BLaER1 treated with 17β-estradiol and CSF1 and Interleukin-3, amounts not matched to agents 10 nM and 100 nM (cell line): ENCODE measurements around the gene TCP11L2.
A peak's percentile ranks its signal among the peaks of the same experiment; 100 is the strongest.

Source experiments
- H3K27ac ChIP-seq, 11 experiments: shearing (Covaris generic); formaldehyde crosslinking; 2 replicates each; pipeline ENCODE4 v1.8.1; 2022
- H3K27me3 ChIP-seq, 11 experiments: shearing (Covaris generic); formaldehyde crosslinking; 2 replicates each; pipeline ENCODE4 v1.8.1; 2022
- H3K36me3 ChIP-seq, 11 experiments: shearing (Covaris generic); formaldehyde crosslinking; 2 replicates each; pipeline ENCODE4 v1.8.1; 2022
- H3K4me1 ChIP-seq, 10 experiments: shearing (Covaris generic); formaldehyde crosslinking; 2 replicates each; pipeline ENCODE4 v1.8.1; 2022
- H3K4me2 ChIP-seq, 11 experiments: shearing (Covaris generic); formaldehyde crosslinking; 2 replicates each; pipeline ENCODE4 v1.8.1; 2022
- H3K4me3 ChIP-seq, 10 experiments: shearing (Covaris generic); formaldehyde crosslinking; 2 replicates each; pipeline ENCODE4 v1.8.1; 2022
- H3K9ac ChIP-seq, 11 experiments: shearing (Covaris generic); formaldehyde crosslinking; 2 replicates each; pipeline ENCODE4 v1.8.1; 2022
- H3K9me3 ChIP-seq, 11 experiments: shearing (Covaris generic); formaldehyde crosslinking; replicated peaks in 1 of 11; 2 replicates each; pipeline ENCODE4 v1.8.1; 2022
- H4K20me1 ChIP-seq, 11 experiments: shearing (Covaris generic); formaldehyde crosslinking; 2 replicates each; pipeline ENCODE4 v1.8.1; 2022
- Cebpa-rat ChIP-seq, 11 experiments: shearing (Covaris generic); IDR thresholded peaks; 2 replicates each; pipeline ENCODE4 v1.8.1; 2022

TCP11L2 gene

DNA sequence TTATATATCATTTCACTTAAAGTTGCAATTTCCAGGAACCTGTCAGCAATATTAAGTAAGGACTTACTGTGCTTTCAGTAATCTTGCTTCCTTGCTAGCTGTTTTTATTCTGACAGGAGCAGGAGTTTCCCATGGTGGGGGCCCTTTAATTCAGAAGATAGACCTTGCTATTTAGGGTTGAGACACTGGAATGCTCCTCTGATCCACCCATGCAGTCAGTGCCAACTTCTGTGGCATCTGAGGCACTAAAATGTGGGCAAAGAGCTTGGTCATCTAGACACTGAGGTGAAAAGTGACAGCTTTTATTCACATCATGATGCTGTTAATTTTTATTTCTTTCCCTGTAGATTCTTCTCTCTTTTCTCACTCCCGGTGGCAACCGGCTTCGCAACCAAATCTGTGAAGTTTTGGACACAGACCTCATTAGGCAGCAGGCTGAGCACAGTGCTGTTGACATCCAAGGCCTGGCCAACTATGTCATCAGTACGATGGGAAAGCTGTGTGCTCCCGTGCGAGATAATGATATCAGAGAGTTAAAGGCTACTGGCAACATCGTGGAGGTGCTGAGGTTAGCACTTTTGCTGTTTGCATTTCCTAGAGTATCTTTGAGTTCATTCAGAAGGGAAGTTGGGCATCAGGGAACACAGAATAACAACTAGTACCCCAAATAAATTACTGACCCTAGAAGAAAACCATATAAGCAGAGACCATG, 18.8 kb downstream of the TCP11L2 start:
- Histone ChIP-seq H3K27ac (no peak overlapping the region), H3K4me3 (no peak overlapping the region), H3K27me3 (no peaks in the 10 kb centered on the region), H3K4me2 (no peak overlapping the region), H4K20me1 (no peaks in the 10 kb centered on the region), H3K9ac (no peak overlapping the region), H3K4me1 (peaks cover 0 to 3% (median 2%) of the 10 kb centered on the region in 10 experiments; a peak in 6 of 20 replicates), H3K36me3 (peaks cover 0 to 93% (median 44%) of the 10 kb centered on the region in 11 experiments; a peak in 12 of 22 replicates), H3K9me3 (no peaks in the 10 kb centered on the region)
- TF ChIP-seq Cebpa-rat (IDR thresholded peaks at IDR 0.05): no peak

DNA sequence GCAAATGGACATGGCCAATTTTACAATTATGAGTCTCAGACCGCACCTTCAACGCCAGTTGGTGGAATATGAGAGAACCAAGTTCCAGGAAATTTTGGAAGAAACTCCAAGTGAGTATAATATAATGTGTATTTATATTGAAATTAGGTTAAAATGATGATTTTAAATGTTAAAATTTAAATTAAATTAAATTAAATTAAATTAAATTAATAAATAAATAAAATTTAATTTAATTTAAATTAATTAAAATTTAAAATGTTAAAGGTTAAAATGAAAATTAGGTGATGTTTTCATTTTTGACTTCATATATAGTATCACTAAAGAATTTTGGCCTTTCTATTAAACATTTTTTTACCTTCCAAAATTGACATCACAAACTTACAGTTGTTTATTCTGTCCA, 21.0 kb downstream of the TCP11L2 start:
- H3K4me2 ChIP-seq: no peak overlapping the region

DNA sequence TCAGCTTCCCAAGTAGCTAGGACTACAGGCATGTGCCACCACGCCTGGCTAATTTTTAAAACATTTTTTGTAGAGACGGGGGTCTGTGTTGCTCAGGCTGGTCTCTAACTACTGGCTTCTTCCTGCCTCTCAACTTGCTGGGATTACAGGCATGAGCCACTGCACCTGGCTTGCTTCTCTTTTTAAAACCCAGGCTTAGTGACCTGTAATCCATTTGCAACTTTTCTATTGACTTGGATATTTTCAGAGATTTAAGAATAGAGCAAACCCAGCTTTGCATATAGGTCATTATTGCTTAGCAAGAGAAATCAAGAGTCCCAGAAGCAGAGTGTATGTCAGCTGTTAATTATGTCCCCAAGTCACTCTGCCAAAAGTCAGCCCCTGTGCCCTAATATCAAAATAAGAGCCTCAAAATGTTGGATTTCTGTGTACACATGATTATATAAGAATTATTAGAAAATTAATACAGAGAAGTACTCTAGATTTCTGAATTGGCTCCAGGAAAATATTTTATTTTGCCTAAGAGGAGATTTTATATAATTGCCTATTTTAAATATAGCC, 24.9 kb downstream of the TCP11L2 start:
- no peaks in the 10 kb centered on the region for H3K27me3 ChIP-seq
- peaks cover 0 to 72% (median 34%) of the 10 kb centered on the region in 11 experiments; a peak in 13 of 22 replicates for H3K36me3 ChIP-seq
- H3K4me2 ChIP-seq: no peak overlapping the region
- H3K27ac ChIP-seq: no peak overlapping the region
- peaks cover 7 to 14% (median 10%) of the 10 kb centered on the region in 11 experiments; a peak in 19 of 22 replicates for H3K9me3 ChIP-seq
- H3K9ac ChIP-seq: no peak overlapping the region
- TF ChIP-seq Cebpa-rat (IDR thresholded peaks at IDR 0.05): no peak
- H3K4me3 ChIP-seq: no peak overlapping the region
- no peaks in the 10 kb centered on the region for H4K20me1 ChIP-seq
- peaks cover 0 to 1% (median 0%) of the 10 kb centered on the region in 10 experiments; a peak in 1 of 20 replicates for H3K4me1 ChIP-seq

More for the DNA sequence above, 21.0 kb downstream of the TCP11L2 start:
- H3K4me3 ChIP-seq: no peak overlapping the region
- no peak overlapping the region for H3K9ac ChIP-seq
- H3K27ac ChIP-seq: no peak overlapping the region
- peaks cover 0 to 89% (median 38%) of the 10 kb centered on the region in 11 experiments; a peak in 12 of 22 replicates for H3K36me3 ChIP-seq
- TF ChIP-seq Cebpa-rat (IDR thresholded peaks at IDR 0.05): no peak
- no peaks in the 10 kb centered on the region for H3K4me1 ChIP-seq
- H4K20me1 ChIP-seq: no peaks in the 10 kb centered on the region
- H3K27me3 ChIP-seq: no peaks in the 10 kb centered on the region
- H3K9me3 ChIP-seq: no peaks in the 10 kb centered on the region

DNA sequence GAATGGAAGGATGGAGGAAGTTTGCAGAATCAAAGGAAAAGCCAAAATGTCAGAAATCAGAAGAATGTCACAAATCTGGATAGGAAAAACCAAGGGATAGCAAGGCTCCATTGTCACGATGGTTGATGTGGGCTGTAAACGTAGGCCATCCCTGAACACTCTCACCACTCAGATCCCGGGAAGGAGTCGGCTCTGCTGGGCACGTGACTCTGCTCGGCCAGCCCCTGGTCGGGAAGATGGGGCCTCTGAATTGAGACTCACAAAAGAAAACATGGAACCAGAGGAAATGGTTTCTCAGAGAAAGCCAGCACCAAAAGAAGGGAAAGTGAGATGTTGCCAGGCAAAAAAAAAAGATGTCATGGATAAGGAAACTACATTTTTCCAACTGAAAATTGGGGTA, 26.2 kb downstream of the TCP11L2 start:
- no peak overlapping the region for H3K4me3 ChIP-seq
- no peak for TF ChIP-seq Cebpa-rat (IDR thresholded peaks at IDR 0.05)
- H3K4me2 ChIP-seq: no peak overlapping the region
- H3K27ac ChIP-seq: no peak overlapping the region
- H3K9me3 ChIP-seq: peaks cover 10 to 20% (median 13%) of the 10 kb centered on the region in 11 experiments; a peak in 19 of 22 replicates
- peaks cover under 1 to 11% (median 4%) of the 10 kb centered on the region in 10 experiments; a peak in 13 of 20 replicates for H3K4me1 ChIP-seq
- H3K36me3 ChIP-seq: peaks cover 0 to 60% (median 25%) of the 10 kb centered on the region in 11 experiments; a peak in 12 of 22 replicates
- no peaks in the 10 kb centered on the region for H3K27me3 ChIP-seq
- no peak overlapping the region for H3K9ac ChIP-seq
- no peaks in the 10 kb centered on the region for H4K20me1 ChIP-seq

DNA sequence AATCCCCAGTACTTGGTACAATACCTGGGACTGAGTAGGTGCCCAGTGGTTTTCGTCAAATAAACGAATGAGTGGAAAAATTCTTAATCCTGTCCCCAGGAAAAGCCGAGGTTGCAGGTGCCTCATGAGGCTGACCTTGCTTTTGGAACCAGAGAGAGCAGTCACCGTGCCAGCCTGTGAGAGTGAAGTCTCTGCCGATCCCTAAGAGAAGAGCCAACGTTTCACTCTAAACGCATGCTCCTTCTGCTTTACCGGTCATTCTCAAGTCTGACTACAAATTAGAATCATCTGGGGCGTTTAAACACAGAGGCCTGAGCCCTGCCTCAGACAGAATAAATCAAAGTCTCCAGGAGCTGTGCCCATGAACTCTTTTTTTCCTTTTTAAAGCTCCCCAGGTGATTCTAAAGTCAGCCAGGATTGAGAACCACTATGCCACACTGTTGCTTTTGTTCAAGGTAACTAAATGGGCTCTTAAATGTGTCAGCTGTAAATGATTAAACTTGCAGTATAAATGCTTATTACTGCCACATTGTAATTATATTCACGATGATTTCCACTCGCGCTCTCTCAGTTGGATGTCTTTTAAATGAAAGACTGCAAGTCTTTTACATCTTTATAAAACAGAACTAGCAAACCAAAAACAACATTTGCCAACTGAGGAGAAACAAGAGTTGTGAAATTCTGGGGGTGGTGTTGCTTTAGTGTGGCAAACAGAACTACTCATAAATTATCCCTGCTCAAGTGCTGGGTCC, 26.9 kb downstream of the TCP11L2 start:
- Histone ChIP-seq H3K4me3 (no peak overlapping the region), H3K9ac (no peak overlapping the region), H3K9me3 (peaks cover 10 to 20% (median 13%) of the 10 kb centered on the region in 11 experiments; a peak in 19 of 22 replicates), H3K27me3 (no peaks in the 10 kb centered on the region), H3K4me1 (peaks cover 7 to 18% (median 10%) of the 10 kb centered on the region in 10 experiments; a peak in 19 of 20 replicates), H3K27ac (no peak overlapping the region), H4K20me1 (no peaks in the 10 kb centered on the region), H3K36me3 (peaks cover 0 to 54% (median 18%) of the 10 kb centered on the region in 11 experiments; a peak in 12 of 22 replicates), H3K4me2 (no peak overlapping the region)
- TF ChIP-seq Cebpa-rat (IDR thresholded peaks at IDR 0.05): no peak

DNA sequence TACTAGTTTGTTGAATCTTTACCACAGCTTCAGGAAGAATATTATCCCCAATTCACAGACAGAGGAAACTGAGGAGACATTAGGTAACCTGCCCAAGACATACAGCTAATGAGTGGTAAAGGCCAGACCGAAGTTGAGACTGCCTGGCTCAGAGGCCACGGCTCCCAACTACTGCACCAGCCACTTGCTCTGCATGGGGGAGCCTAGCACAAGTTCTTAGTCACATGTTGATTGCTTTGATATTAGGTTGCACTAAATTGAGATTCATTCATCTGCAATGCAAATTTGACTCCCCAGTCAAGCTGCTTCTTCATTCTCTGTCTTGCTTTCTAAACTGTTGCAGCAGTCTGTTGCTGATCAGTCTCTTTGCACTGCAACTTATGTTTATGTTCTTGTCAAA, 29.1 kb downstream of the TCP11L2 start:
- no peak for TF ChIP-seq Cebpa-rat (IDR thresholded peaks at IDR 0.05)
- Histone ChIP-seq H3K4me2 (no peak overlapping the region), H3K27me3 (no peaks in the 10 kb centered on the region)

DNA sequence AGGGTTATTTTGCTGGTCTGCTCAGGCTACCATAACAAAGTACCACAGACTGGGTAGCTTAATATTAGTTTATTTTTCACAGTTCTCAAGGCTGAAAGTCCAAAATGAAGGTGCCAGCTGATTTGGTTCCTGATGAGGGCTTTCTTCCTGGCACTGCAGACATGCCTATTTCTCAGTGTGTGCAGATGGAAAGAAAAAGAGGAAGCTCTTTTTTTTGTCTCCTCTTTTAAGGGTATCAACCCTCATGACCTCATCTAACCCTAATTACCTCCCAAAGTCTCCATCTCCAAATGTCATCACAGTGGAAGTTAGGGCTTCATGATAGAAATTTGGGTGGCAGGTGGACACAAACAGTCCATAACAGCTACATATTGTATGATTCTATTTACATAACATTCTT, 30.0 kb downstream of the TCP11L2 start:
- peaks cover 10 to 20% (median 13%) of the 10 kb centered on the region in 11 experiments; a peak in 19 of 22 replicates for H3K9me3 ChIP-seq
- no peak for TF ChIP-seq Cebpa-rat (IDR thresholded peaks at IDR 0.05)

More for the DNA sequence above, 29.1 kb downstream of the TCP11L2 start:
- Histone ChIP-seq H3K4me1 (peaks cover 7 to 19% (median 12%) of the 10 kb centered on the region in 10 experiments), H3K9me3 (peaks cover 10 to 20% (median 13%) of the 10 kb centered on the region in 11 experiments; a peak in 19 of 22 replicates), H4K20me1 (no peaks in the 10 kb centered on the region), H3K27ac (no peak overlapping the region), H3K36me3 (peaks cover 0 to 32% (median 9%) of the 10 kb centered on the region in 11 experiments; a peak in 9 of 22 replicates), H3K9ac (no peak overlapping the region), H3K4me3 (no peak overlapping the region)

DNA sequence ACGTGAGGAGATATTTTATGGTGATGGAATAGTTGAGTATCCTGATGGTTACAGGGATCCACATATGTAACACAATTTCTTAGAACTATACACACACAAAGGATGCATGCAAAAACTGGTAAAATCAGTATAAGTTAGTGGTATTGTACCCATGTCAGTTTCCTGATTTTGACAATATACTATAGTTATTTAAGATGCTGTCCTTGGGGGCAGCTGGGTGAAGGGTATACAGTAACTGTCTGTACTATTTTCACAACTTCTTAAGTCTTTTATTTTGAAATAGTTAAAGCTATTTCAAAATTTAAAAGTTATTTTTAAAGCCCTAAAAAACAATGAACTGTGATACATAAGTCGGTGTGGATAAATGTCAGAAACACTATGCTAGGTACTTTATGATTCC, 30.5 kb downstream of the TCP11L2 start:
- peak overlapping the region in 1 of 11 experiments; percentile 3; a peak in 1 of 22 replicates for H3K4me2 ChIP-seq
- TF ChIP-seq Cebpa-rat (IDR thresholded peaks at IDR 0.05): no peak
- peaks cover 7 to 23% (median 13%) of the 10 kb centered on the region in 10 experiments for H3K4me1 ChIP-seq
- no peaks in the 10 kb centered on the region for H3K27me3 ChIP-seq
- H3K9ac ChIP-seq: no peak overlapping the region
- H3K36me3 ChIP-seq: peaks cover 0 to 32% (median 9%) of the 10 kb centered on the region in 11 experiments; a peak in 9 of 22 replicates
- H3K27ac ChIP-seq: no peak overlapping the region
- no peak overlapping the region for H3K4me3 ChIP-seq
- peaks cover 10 to 20% (median 13%) of the 10 kb centered on the region in 11 experiments; a peak in 19 of 22 replicates for H3K9me3 ChIP-seq
- H4K20me1 ChIP-seq: no peaks in the 10 kb centered on the region

More for the DNA sequence above, 30.0 kb downstream of the TCP11L2 start:
- Histone ChIP-seq H3K27ac (no peak overlapping the region), H3K36me3 (peaks cover 0 to 32% (median 9%) of the 10 kb centered on the region in 11 experiments; a peak in 9 of 22 replicates), H3K9ac (no peak overlapping the region), H4K20me1 (no peaks in the 10 kb centered on the region), H3K4me1 (peaks cover 7 to 23% (median 13%) of the 10 kb centered on the region in 10 experiments), H3K4me3 (no peak overlapping the region), H3K4me2 (no peak overlapping the region), H3K27me3 (no peaks in the 10 kb centered on the region)
